ENCODE measurements around the gene PRRX2.

Gene PRRX2

DNA sequence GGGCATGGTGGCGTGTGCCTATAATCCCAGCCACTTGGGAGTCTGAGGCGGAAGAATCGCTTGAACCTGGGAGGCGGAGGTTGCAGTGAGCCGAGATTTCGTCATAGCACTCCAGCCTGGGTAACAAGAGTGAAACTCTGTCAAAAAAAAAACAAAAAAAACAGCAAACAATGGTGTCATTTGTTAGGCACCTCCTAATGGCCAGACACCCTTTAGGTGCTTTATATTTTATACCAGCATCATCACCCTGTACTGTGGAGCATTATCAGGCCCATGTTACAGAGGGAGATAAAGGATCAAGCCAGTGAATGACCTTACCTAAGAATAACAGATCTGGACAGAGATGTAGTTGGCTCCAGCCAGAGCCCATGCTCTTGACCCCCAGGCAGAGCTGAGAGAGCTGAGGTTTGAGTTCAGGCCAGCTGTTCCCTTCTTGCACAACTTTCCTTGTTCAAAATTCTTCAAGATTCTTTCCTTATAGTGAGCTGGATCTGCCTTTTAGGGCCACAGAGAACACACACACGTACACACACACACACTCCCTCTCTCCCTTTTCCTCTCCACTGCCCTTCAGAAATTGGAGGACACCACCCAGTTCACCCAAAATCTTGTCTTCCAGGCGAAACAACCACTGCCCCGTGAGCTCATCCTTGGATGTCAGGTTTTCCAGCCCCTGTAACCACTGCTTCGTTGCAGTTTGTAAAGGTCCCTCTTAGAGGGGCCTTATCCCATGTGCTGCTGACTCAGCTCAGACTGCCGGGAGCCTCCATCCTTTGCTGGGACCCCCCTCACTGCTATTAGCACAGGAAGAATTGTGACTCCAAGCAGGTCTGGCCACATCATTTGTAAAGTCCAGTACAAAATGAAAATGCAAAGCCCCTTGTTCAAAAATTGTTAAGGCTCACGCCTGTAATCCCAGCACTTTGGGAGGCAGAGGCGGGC is 97.8 kb downstream of the PRRX2 start:
- no peak for DNase-seq

DNA sequence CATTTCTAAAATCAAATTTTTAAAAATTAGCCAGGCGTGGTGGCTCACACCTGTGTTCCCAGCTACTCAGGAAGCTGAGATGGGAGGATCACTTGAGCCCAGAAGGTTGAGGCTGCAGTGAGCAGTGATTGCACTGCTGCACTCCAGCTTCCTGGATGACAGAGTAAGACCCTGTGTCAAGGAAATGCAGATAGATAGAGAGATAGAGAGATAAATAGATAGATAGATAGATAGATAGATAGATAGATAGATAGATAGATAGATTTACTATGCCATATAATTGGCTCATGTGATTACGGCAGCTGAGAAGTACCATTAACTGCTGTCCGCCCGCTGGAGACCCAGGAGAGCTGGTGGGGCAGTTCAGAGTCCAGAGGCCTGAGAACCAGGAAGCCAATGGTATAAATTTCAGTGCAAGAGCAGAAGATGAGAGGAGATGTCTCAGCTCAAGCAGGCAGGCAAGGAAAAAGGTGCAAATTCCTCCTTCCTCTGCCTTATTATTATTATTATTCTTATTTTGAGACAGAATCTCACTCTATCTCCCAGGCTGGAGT is 100.4 kb downstream of the PRRX2 start:
- no peak for DNase-seq

DNA sequence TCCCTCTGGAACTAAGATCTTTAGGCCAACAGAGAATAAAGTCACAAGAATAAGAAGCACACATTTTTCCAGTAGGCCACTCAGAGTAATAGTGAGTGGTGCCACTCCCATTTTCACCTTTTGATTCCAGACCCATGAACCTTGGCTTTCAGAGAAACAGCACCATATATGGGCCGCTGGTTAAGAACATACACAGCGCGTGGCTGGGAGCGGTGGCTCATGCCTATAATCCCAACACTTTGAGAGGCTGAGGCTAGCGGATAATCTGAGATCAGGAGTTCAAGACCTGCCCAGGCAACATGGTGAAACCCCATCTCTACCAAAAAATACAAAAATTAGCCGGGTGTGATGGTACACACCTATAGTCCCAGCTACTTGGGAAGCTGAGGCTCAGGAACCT is 103.0 kb downstream of the PRRX2 start:
- no peak for DNase-seq

DNA sequence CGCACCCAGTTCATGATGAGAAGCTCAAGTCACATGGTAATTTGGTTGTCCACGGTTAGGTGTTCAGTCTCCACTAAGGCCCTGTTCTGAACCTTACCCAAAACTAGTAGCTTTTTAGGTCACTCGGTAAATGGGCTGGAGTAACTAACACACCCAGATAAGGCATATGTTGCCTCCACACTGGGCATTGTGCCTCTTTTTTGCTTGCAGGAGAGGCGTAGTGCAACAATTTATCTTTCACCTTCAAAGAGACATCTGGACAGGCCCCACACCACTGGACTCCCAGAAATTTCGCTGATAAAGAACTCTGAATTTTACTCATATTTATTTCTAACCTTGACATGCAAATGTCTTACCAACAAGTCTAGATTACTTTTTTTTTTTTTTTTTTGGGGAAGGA is 104.2 kb downstream of the PRRX2 start:
- no peak for DNase-seq

DNA sequence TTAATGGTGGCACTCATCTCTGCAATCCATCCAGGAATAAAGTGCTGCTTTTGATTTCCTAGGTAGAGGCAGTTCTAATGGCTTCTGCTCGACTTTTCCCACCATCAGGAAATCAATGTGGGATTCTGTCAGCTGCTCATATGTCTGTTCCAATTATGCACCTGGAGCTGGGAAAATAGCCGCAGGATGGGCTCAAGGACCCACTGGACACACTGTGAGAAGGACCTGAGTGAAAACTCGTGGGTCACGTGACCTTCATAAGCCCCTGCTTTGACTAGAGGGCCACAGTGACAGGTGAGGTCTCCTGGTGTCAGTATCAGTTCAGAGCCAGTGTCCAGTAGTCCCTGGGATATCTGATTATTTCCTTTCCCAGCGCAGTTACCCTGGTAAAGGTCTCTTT is 105.3 kb downstream of the PRRX2 start:
- DNase-seq, result no peak
